ENCODE data around the gene DDX54.

Gene DDX54

GRCh38 chr12:113165521-113166450, 19.5 kb downstream of the DDX54 start:
- no peak for DNase-seq (ENCODE audit: extremely low read depth, low read depth)
- no peak for TF ChIP-seq CTCF (IDR thresholded peaks at IDR 0.05; ENCODE audit: low read depth, low read length)

DNA sequence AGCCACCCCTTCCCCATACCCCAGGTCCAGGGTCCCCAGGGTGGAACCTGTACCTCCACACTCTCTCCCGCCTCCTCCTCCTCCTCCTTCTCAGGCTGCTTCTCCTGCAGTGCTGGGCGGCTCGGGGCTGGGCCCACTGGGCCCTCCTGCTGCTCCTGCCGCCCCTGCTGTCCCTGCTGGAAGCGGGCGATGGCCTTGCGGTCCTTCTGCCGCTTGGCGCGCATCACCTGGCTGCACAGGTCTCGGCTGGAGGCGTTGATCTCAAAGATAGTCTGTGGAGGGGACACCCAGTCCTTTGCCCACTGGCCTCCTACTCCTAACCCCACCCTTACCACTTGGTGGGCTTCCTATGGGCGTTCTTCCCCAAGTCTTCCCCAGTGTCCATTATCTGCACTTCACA, 21.3 kb downstream of the DDX54 start:
- no peak for DNase-seq (ENCODE audit: extremely low read depth, low read depth)
- no peak for TF ChIP-seq CTCF (IDR thresholded peaks at IDR 0.05; ENCODE audit: low read depth, low read length)

- TF ChIP-seq CTCF (IDR thresholded peaks at IDR 0.05; ENCODE audit: low read depth, low read length) = no peak
- DNase-seq (ENCODE audit: extremely low read depth, low read depth) = no peak
Observed at GRCh38 chr12:113163030-113163360, 22.3 kb downstream of the DDX54 start.

DNA sequence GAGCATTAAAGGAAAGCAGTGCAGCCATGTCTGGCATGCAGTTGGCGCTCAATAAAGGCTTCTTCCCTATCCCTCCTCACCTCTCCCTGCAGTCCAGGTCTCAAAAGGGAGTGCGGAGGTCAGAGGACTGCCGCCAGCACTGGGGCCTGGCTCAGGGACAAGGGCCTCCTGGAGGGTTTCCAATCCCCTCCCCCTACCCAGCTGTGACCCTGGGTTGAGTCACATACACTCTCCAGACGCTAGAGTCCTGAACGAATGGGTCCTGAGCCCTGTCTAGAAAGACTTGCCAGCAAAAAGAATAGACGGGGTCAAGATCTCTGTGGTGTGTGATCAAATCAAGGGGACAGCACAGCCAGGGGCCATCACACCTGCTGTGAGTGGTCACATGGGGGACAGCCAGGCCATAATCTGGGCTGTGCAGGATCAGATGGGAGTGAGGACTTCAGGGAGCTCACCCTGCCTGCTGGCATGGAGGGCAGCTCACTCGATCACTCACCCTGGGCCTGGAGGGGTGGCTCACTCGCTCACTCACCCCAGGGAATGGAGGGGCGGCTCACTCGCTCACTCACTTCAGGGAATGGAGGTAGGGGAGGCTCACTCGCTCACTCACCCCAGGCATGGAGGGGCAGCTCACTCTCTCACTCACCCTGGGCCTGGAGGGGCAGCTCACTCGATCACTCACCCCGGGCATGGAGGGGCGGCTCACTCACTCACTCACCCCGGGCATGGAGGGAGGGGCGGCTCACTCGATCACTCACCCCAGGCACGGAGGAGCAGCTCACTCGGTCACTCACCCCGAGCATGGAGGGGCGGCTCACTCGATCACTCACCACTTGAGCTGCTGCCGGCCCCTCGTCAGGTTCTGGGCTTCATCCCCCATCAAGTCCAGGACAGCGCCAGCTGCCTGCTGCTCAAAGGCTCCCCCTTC, 22.9 kb downstream of the DDX54 start:
- no peak for TF ChIP-seq CTCF (IDR thresholded peaks at IDR 0.05; ENCODE audit: low read depth, low read length)
- no peak for DNase-seq (ENCODE audit: extremely low read depth, low read depth)

DNA sequence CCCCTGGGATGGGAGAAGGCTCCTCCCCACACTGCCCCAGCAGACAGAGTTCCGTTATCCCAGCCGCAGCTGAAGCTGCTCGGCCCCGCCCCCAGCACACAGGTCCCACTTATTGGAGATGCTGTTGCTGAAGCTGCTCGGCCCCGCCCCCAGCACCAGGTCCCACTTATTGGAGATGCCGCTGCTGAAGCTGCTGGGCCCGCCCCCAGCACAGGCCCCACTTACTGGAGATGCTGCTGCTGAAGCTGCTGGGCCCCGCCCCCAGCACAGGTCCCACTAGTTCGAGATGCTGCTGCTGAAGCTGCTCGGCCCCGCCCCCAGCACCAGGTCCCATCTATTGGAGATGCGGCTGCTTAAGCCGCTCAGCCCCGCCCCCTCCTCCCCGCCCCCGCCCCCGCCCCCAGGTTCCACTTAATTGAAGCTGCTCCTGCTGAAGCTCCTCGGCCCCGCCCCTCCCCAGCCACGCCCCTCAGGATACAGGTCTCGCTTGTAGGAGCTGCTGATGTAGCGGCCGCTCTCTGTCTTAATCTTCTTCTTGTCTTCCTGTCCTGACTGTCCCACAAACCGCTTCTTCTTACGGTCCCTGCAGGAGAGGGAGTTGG, 23.8 kb downstream of the DDX54 start:
- no peak for DNase-seq (ENCODE audit: extremely low read depth, low read depth)
- TF ChIP-seq CTCF (IDR thresholded peaks at IDR 0.05; ENCODE audit: low read depth, low read length) = no peak

GRCh38 chr12:113159937-113160336, 25.3 kb downstream of the DDX54 start:
- no peak for TF ChIP-seq CTCF (IDR thresholded peaks at IDR 0.05; ENCODE audit: low read depth, low read length)
- DNase-seq (ENCODE audit: extremely low read depth, low read depth) = no peak

Measured in AG09319 (cell line).